GM12801 (cell line): Measurements from ENCODE around the gene TNRC6A.

Experiments used
- TF ChIP-seq, protein P1 (sequence below): IDR thresholded peaks from one replicate; pipeline ENCODE4 v1.5.1; 2011; ENCODE audit warnings: control low read depth; ENCODE audit not compliant: insufficient read length; ENCODE audit errors: extremely low read depth

The TNRC6A gene

DNA sequence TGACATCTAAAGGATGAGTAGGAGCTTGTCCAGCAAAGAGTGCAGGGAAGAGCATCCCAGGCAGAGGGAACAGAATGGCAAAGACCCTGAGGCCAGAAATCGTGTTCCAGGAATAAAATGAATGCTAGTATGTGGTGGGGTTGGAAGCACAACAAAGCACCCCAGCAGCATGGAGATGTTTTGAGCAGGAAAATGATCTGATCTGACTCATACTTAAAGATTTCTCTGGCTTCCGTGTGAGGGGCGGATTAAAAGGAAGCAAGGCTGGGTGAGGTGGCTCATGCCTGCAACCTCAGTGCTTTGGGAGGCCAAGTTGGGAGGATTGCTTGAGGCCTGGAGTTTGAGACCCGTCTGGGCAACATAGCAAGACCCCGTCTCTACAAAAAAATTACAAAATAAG is 118.6 kb downstream of the TNRC6A start:
- TF ChIP-seq, protein P1, sequence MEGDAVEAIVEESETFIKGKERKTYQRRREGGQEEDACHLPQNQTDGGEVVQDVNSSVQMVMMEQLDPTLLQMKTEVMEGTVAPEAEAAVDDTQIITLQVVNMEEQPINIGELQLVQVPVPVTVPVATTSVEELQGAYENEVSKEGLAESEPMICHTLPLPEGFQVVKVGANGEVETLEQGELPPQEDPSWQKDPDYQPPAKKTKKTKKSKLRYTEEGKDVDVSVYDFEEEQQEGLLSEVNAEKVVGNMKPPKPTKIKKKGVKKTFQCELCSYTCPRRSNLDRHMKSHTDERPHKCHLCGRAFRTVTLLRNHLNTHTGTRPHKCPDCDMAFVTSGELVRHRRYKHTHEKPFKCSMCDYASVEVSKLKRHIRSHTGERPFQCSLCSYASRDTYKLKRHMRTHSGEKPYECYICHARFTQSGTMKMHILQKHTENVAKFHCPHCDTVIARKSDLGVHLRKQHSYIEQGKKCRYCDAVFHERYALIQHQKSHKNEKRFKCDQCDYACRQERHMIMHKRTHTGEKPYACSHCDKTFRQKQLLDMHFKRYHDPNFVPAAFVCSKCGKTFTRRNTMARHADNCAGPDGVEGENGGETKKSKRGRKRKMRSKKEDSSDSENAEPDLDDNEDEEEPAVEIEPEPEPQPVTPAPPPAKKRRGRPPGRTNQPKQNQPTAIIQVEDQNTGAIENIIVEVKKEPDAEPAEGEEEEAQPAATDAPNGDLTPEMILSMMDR: no peak

- TF ChIP-seq, protein P1: no peak
Observed at GRCh38 chr16:24849641-24850040, 120.2 kb downstream of the TNRC6A start.

- TF ChIP-seq, protein P1: no peak
Observed at GRCh38 chr16:24850289-24850938, 121.0 kb downstream of the TNRC6A start.

DNA sequence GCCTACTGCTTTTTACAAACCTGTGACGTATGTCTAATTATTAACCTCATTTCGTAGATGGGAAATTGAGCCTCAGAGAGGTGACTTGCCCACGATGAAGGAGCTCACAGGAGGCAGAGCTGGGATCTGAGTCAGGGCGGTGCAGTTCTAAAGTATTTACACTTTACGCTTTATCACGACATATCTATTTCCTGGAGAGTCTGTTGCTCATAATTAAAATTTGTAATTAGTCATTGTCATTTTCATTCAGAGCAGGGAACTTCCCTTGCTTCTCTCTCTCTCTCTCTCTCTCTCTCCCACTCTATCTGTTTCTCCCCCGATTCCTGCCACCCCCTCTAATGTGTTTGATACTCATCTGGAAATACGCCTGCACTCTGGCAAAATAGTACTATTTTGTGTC is 122.2 kb downstream of the TNRC6A start:
- TF ChIP-seq, protein P1: no peak

- TF ChIP-seq, protein P1: no peak
Observed at GRCh38 chr16:24852281-24852721, 122.8 kb downstream of the TNRC6A start.

DNA sequence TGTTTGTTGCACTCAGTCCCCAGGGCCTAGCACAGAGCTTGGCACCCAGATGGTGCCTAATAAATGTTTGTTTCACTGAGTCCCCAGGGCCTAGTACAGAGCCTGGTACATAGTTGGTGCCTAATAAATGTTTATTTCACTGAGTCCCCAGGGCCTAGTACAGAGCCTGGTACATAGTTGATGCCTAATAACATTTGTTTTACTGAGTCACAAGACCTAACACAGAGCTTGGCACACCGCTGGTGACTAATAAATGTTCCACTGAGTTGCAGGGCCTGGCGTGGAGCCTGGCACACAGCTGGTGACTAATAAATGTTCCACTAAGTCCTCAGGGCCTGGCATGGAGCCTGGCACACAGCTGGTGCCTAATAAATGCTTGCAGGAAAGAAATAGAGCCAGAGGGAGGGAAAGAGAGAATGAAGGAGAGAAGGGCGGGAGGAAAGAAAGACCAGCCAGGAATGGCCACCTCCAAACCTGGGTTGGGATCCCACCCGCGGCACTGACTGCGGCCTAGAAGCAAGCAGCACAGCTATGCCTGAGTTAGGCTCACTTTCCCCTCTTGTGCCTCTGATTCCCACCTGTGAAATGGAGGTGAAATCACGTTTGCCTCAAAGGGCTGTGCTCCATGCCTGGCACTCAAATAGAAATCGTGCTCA is 123.8 kb downstream of the TNRC6A start:
- TF ChIP-seq, protein P1: no peak

- TF ChIP-seq, protein P1: no peak
Observed at GRCh38 chr16:24853830-24854229, 124.4 kb downstream of the TNRC6A start.
